Measurements from ENCODE around the gene WIPF1. TPM values are rescaled to one million over a fixed set of nuclear protein-coding genes. Genes with fewer than 3 reads are reported as not detected.

WIPF1 gene
- total and polyA plus RNA-seq, 2 donors (not counting 3 experiments of a cell fraction or from before 2014, with no cell fraction given): 15.3 to 42.0 TPM

DNA sequence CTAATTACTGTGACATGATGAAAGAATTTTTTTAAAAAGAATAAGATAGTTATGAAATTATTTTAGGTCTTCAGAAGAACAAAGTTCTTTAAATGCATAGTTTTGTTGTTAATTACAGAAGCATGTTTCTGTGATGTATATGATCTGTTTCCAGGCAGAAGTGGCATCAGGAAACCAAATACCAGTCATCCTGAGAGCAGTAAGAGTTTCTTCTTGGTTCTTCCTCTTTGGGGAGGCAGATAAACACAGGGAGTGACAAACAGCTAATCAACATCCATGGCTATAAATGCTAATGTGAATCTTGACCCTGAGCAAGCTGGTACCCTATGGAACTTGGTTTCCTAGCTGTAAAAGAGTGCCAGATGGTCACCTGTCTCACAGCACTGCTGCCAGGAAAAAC lies 29.2 kb downstream of the WIPF1 start:
- intact Hi-C loops (cut with micrococcal nuclease) (no loop called here), dilution Hi-C loops (cut with MboI; ENCODE audit: extremely low pct_ligation_motif_present, low sequenced_read_pairs) (no loop called here)
- TF ChIP-seq, protein P1, sequence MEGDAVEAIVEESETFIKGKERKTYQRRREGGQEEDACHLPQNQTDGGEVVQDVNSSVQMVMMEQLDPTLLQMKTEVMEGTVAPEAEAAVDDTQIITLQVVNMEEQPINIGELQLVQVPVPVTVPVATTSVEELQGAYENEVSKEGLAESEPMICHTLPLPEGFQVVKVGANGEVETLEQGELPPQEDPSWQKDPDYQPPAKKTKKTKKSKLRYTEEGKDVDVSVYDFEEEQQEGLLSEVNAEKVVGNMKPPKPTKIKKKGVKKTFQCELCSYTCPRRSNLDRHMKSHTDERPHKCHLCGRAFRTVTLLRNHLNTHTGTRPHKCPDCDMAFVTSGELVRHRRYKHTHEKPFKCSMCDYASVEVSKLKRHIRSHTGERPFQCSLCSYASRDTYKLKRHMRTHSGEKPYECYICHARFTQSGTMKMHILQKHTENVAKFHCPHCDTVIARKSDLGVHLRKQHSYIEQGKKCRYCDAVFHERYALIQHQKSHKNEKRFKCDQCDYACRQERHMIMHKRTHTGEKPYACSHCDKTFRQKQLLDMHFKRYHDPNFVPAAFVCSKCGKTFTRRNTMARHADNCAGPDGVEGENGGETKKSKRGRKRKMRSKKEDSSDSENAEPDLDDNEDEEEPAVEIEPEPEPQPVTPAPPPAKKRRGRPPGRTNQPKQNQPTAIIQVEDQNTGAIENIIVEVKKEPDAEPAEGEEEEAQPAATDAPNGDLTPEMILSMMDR (IDR thresholded peaks at IDR 0.05; ENCODE audit: extremely low read depth in 1 of 2, insufficient read depth in 1 of 2, low read depth in 1 of 2, low read length in 2 of 2): no peak
- TF ChIP-seq JUN (IDR thresholded peaks at IDR 0.05; ENCODE audit: borderline replicate concordance, insufficient read depth, insufficient read length, low read depth): no peak
- TF ChIP-seq POLR2A (IDR thresholded peaks at IDR 0.05; ENCODE audit: low read depth, low read length): no peak
- no peak for TF ChIP-seq GATA2 (IDR thresholded peaks at IDR 0.05; ENCODE audit: insufficient read depth, insufficient read length, low read depth, low read length)
- TF ChIP-seq MAX (IDR thresholded peaks at IDR 0.05; ENCODE audit: insufficient read depth, insufficient read length): no peak
- TF ChIP-seq FOS (IDR thresholded peaks at IDR 0.05; ENCODE audit: borderline replicate concordance, insufficient read depth, low read length): no peak
- TF ChIP-seq MYC (IDR thresholded peaks at IDR 0.05; ENCODE audit: low read depth, low read length): no peak
- no peak for TF ChIP-seq EZH2 (IDR thresholded peaks at IDR 0.05; ENCODE audit: borderline replicate concordance, low read depth, low read length, severe bottlenecking)
- TF ChIP-seq POLR2AphosphoS5 (IDR thresholded peaks at IDR 0.05; ENCODE audit: insufficient read depth, low read depth, low read length): no peak
- BruUV-seq (replicated peaks): no TSS peak
- no peak for DNase-seq (ENCODE audit: low read depth, low spot score)
- H3K4me1 ChIP-seq (ENCODE audit: control insufficient read depth, extremely low read depth, insufficient read depth, low read length): no peaks in the 10 kb centered on the region
- no peaks in the 10 kb centered on the region for H3K27me3 ChIP-seq (ENCODE audit: control insufficient read depth in 2 of 2, insufficient read depth in 2 of 2, low read length in 2 of 2)
- H3K9ac ChIP-seq (replicated peaks; ENCODE audit: extremely low read depth, insufficient read depth, low read length): no peak overlapping the region
- no peak overlapping the region for H3K4me3 ChIP-seq (replicated peaks in 1 of 3; ENCODE audit: insufficient read depth in 1 of 3, low read depth in 1 of 3, low read length in 3 of 3)
- H3K79me2 ChIP-seq (ENCODE audit: control insufficient read depth, insufficient read depth, low read length): no peaks in the 10 kb centered on the region
- no peak overlapping the region for H2AFZ ChIP-seq (ENCODE audit: low read depth, low read length)
- no peak overlapping the region for H3K27ac ChIP-seq (ENCODE audit: insufficient read depth, low read depth, low read length)
- no peak for FAIRE-seq
- ChIA-PET CTCF (interaction anchor here (0.7 kb wide), 1 partner anchor 115 kb away, joined by 3 read pairs; no protein-coding TSS in a partner anchor), POLR2A (no interaction called here)
- H3K9me1 ChIP-seq (replicated peaks; ENCODE audit: control insufficient read depth, extremely low read depth, insufficient read depth, low read length): no peaks in the 10 kb centered on the region
- peaks cover 2 to 9% of the 10 kb centered on the region in 2 experiments for H3K36me3 ChIP-seq (ENCODE audit: control insufficient read depth in 2 of 2, extremely low read depth in 1 of 2, insufficient read depth in 2 of 2, low read length in 2 of 2)
- no peaks in the 10 kb centered on the region for H4K20me1 ChIP-seq (replicated peaks; ENCODE audit: control insufficient read depth, extremely low read depth, insufficient read depth, low read length)
- H3K9me3 ChIP-seq (replicated peaks; ENCODE audit: control insufficient read depth, insufficient read depth, low read length): no peaks in the 10 kb centered on the region
- H3K4me2 ChIP-seq (ENCODE audit: insufficient read depth, low read length): no peak overlapping the region

Measured in endothelial cell of umbilical vein (primary cell).